KMS-11 (cell line): ENCODE measurements around the gene GALNT4.

Source experiments
- H2AFZ ChIP-seq: fragments of 200-600 bp; sonication (generic); 2 replicates; pipeline ENCODE4 v1.6.1; 2016; ENCODE audit warnings: antibody characterized with exemption, mixed run types, low read depth
- H3K27ac ChIP-seq: fragments of 200-600 bp; sonication (generic); 2 replicates; pipeline ENCODE4 v1.6.1; 2016; ENCODE audit warnings: mild to moderate bottlenecking, mixed run types
- H3K27me3 ChIP-seq: fragments of 200-600 bp; sonication (generic); 2 replicates; pipeline ENCODE4 v1.6.1; 2017; ENCODE audit warnings: mild to moderate bottlenecking, low read depth, mixed run types, moderate library complexity; ENCODE audit not compliant: insufficient read depth
- H3K36me3 ChIP-seq: fragments of 200-600 bp; sonication (generic); 2 replicates; pipeline ENCODE4 v1.6.1; 2017; ENCODE audit warnings: mild to moderate bottlenecking, mixed run types; ENCODE audit not compliant: insufficient read depth
- H3K4me1 ChIP-seq: fragments of 200-600 bp; sonication (generic); 2 replicates; pipeline ENCODE4 v1.6.1; 2016; ENCODE audit warnings: mild to moderate bottlenecking, low read depth, mixed run types; ENCODE audit not compliant: poor library complexity, severe bottlenecking
- H3K4me2 ChIP-seq: fragments of 200-600 bp; sonication (generic); 2 replicates; pipeline ENCODE4 v1.7.0; 2016; ENCODE audit warnings: mild to moderate bottlenecking, mixed run types
- H3K4me3 ChIP-seq: fragments of 200-600 bp; sonication (generic); IDR thresholded peaks from 2 replicates; pipeline ENCODE4 v1.6.1; 2017; ENCODE audit warnings: low read depth, low read length, mixed read lengths; ENCODE audit not compliant: insufficient read depth
- H3K79me2 ChIP-seq: fragments of 200-600 bp; sonication (generic); 2 replicates; pipeline ENCODE4 v1.6.1; 2016; ENCODE audit warnings: low read depth, mixed run types; ENCODE audit not compliant: insufficient read depth
- H3K9ac ChIP-seq: fragments of 200-600 bp; sonication (generic); 2 replicates; pipeline ENCODE4 v1.6.1; 2016; ENCODE audit warnings: mild to moderate bottlenecking, mixed run types
- H4K20me1 ChIP-seq: fragments of 200-600 bp; sonication (generic); 2 replicates; pipeline ENCODE4 v1.6.1; 2016; ENCODE audit warnings: mild to moderate bottlenecking, mixed run types; ENCODE audit not compliant: insufficient read depth
- CTCF ChIP-seq: fragments of 200-600 bp; sonication (generic); conservative IDR thresholded peaks from 2 replicates; pipeline ENCODE4 v1.6.1; 2017; ENCODE audit warnings: low read depth, mild to moderate bottlenecking, antibody characterized with exemption, low read length, moderate library complexity, mixed read lengths

GALNT4 gene

DNA sequence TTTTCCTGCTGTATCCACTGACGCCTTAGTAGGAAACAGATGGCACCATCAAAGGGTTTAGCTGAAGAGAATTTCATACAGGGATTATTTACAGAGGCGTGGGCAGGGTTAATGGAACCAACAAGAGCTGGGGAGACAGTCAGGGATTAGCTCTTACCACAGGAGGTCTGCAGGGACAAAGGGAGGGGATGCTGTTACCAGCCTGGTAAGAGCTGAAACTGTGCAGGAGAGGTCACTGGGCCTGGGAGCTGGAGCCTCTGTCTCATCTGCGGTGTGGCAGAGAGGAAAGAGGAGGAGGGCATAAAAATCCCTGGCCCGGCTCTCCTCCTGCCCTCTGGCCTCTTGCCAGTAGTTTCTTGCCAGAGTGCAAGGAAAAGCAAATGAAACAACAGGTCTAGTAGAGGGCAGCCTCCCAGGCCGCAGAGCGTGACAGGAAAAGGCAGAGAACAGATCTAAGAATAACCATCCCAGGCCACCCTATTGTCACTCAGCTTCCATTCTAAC is 20.1 kb upstream of the GALNT4 start:
- H3K9ac ChIP-seq = no peak overlapping the region
- H3K36me3 ChIP-seq = no peaks in the 10 kb centered on the region
- no peak overlapping the region for H3K4me3 ChIP-seq
- no peaks in the 10 kb centered on the region for H3K79me2 ChIP-seq
- H4K20me1 ChIP-seq = no peaks in the 10 kb centered on the region
- H3K27ac ChIP-seq = no peak overlapping the region
- no peak overlapping the region for H3K4me2 ChIP-seq
- TF ChIP-seq CTCF = no peak
- no peaks in the 10 kb centered on the region for H3K27me3 ChIP-seq
- no peaks in the 10 kb centered on the region for H3K4me1 ChIP-seq
- H2AFZ ChIP-seq = no peak overlapping the region

- Histone ChIP-seq H2AFZ (no peak overlapping the region), H3K4me2 (no peak overlapping the region)
Measured at GRCh38 chr12:89544022-89544421, 19.4 kb upstream of the GALNT4 start.

GRCh38 chr12:89542912-89543592 is 18.5 kb upstream of the GALNT4 start:
- H3K4me2 ChIP-seq = no peak overlapping the region

More at GRCh38 chr12:89544022-89544421, 19.4 kb upstream of the GALNT4 start:
- no peak overlapping the region for H3K9ac ChIP-seq
- H4K20me1 ChIP-seq = no peaks in the 10 kb centered on the region
- H3K79me2 ChIP-seq = no peaks in the 10 kb centered on the region
- no peaks in the 10 kb centered on the region for H3K27me3 ChIP-seq
- H3K4me3 ChIP-seq = no peak overlapping the region
- no peaks in the 10 kb centered on the region for H3K36me3 ChIP-seq
- peaks cover 6% of the 10 kb centered on the region for H3K4me1 ChIP-seq
- TF ChIP-seq CTCF = no peak
- no peak overlapping the region for H3K27ac ChIP-seq

GRCh38 chr12:89542236-89542635 is 17.6 kb upstream of the GALNT4 start:
- Histone ChIP-seq H3K4me2 (no peak overlapping the region), H3K27ac (no peak overlapping the region), H3K36me3 (no peaks in the 10 kb centered on the region), H4K20me1 (no peaks in the 10 kb centered on the region), H2AFZ (no peak overlapping the region), H3K4me3 (no peak overlapping the region), H3K27me3 (no peaks in the 10 kb centered on the region), H3K79me2 (no peaks in the 10 kb centered on the region), H3K4me1 (peaks cover 6% of the 10 kb centered on the region), H3K9ac (no peak overlapping the region)
- no peak for TF ChIP-seq CTCF

More at GRCh38 chr12:89542912-89543592, 18.5 kb upstream of the GALNT4 start:
- peak; percentile 84 for TF ChIP-seq CTCF
- peaks cover 6% of the 10 kb centered on the region for H3K4me1 ChIP-seq
- H2AFZ ChIP-seq = no peak overlapping the region
- no peaks in the 10 kb centered on the region for H3K36me3 ChIP-seq
- no peak overlapping the region for H3K9ac ChIP-seq
- no peak overlapping the region for H3K27ac ChIP-seq
- no peaks in the 10 kb centered on the region for H3K27me3 ChIP-seq
- H3K79me2 ChIP-seq = no peaks in the 10 kb centered on the region
- H4K20me1 ChIP-seq = no peaks in the 10 kb centered on the region
- H3K4me3 ChIP-seq = no peak overlapping the region
